RPMI8226 (cell line): Measurements from ENCODE around the gene MOGAT3.

ENCODE experiments used
- DNase-seq: peaks from one replicate; pipeline ENCODE4 v3.0.0-alpha.2; 2015

MOGAT3 gene

GRCh38 chr7:101172005-101172853 lies 28.6 kb downstream of the MOGAT3 start:
- DNase-seq, result peak; percentile 99

GRCh38 chr7:101171442-101171837 lies 29.4 kb downstream of the MOGAT3 start:
- peak; percentile 24 for DNase-seq

GRCh38 chr7:101170617-101171441 lies 30.0 kb downstream of the MOGAT3 start:
- DNase-seq, result peak; percentile 25

- DNase-seq, result peak; percentile 80
Observed at GRCh38 chr7:101169838-101170551, 30.8 kb downstream of the MOGAT3 start.

- peak; percentile 2 for DNase-seq
Observed at GRCh38 chr7:101169110-101169837, 31.6 kb downstream of the MOGAT3 start.

- peak; percentile 2 for DNase-seq
Observed at GRCh38 chr7:101168412-101169049, 32.3 kb downstream of the MOGAT3 start.

GRCh38 chr7:101167645-101168411 lies 33.0 kb downstream of the MOGAT3 start:
- DNase-seq, result peak; percentile 5

- peak; percentile 4 for DNase-seq
Observed at GRCh38 chr7:101166909-101167644, 33.8 kb downstream of the MOGAT3 start.

- no peak for DNase-seq
Observed at GRCh38 chr7:101166648-101166908, 34.3 kb downstream of the MOGAT3 start.

- no peak for DNase-seq
Observed at GRCh38 chr7:101165958-101166647, 34.7 kb downstream of the MOGAT3 start.

GRCh38 chr7:101165075-101165957 lies 35.5 kb downstream of the MOGAT3 start, which contains the start of gene VGF:
Gene VGF, minus strand, starts transcription at chr7:101165569. Its CDS starts 726 bp downstream, at chr7:101164843.
- DNase-seq, result peak; percentile 99

GRCh38 chr7:101164071-101164840 lies 36.6 kb downstream of the MOGAT3 start:
- DNase-seq, result peak; percentile 8

GRCh38 chr7:101163279-101164070 lies 37.4 kb downstream of the MOGAT3 start:
- DNase-seq, result peak; percentile 59

- peak; percentile 65 for DNase-seq
Observed at GRCh38 chr7:101162551-101163278, 38.1 kb downstream of the MOGAT3 start.

GRCh38 chr7:101161692-101162471 lies 39.0 kb downstream of the MOGAT3 start:
- no peak for DNase-seq

- DNase-seq, result no peak
Observed at GRCh38 chr7:101160910-101161309, 39.9 kb downstream of the MOGAT3 start.
